Midbrain (tissue), 1 donor: ENCODE data around the gene DAB2IP.
A peak's percentile ranks its signal among the peaks of the same experiment; 100 is the strongest.
"Not testable (repeated sequence)": the region's sequence is repeated elsewhere in the genome, so short reads cannot be mapped to it uniquely, and the experiment has no call there.

ENCODE experiments used
- DNase-seq: peaks from one replicate; lab custom pipeline; 2025; lab: John Stamatoyannopoulos, UW

Gene DAB2IP

DNA sequence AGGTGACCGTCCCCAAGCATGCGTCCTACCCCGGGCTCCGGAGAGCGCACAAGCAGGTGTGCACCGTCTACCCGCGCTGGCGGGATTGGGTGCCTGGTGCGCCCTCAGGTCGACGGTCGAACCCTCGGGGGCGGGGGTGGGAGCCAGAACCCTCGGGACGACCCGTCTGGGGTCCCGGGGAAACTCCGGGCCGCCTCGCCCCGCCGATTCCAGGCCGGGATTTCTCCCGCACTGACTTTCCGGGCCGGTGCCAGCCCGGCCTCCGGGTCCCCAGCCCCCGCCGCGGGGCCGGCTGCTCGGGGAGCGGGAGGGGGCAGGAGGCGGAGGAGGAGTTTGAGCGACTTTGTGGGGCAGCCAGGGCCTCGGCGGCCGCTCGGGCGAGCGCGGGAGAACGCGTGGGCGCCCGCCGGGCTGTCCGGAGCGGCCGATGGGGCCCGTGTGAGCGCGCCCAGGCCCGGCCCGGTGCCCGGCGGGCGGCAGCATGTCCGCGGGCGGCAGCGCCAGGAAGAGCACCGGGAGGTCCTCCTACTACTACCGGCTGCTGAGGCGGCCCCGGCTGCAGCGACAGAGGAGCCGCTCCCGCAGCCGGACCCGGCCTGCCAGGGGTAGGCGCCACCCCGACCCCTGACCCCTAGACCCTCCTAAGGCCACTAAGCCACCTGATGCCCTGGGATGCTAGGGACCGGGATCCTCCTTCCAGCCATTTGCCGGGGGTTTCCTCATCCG lies at the start of gene DAB2IP:
DAB2IP (plus strand) TSS at position 340 of the 726 bp plus-strand sequence; CDS start at position 482, 142 bp downstream.
- DNase-seq, result peak; percentile 84

- DNase-seq, result no peak
These were observed 48.4 kb upstream of the DAB2IP start for GRCh38 chr9:121603028-121603427.

GRCh38 chr9:121604242-121604641 lies 47.2 kb upstream of the DAB2IP start:
- peak; percentile 32 for DNase-seq

GRCh38 chr9:121604654-121605053 lies 46.8 kb upstream of the DAB2IP start:
- no peak for DNase-seq

DNA sequence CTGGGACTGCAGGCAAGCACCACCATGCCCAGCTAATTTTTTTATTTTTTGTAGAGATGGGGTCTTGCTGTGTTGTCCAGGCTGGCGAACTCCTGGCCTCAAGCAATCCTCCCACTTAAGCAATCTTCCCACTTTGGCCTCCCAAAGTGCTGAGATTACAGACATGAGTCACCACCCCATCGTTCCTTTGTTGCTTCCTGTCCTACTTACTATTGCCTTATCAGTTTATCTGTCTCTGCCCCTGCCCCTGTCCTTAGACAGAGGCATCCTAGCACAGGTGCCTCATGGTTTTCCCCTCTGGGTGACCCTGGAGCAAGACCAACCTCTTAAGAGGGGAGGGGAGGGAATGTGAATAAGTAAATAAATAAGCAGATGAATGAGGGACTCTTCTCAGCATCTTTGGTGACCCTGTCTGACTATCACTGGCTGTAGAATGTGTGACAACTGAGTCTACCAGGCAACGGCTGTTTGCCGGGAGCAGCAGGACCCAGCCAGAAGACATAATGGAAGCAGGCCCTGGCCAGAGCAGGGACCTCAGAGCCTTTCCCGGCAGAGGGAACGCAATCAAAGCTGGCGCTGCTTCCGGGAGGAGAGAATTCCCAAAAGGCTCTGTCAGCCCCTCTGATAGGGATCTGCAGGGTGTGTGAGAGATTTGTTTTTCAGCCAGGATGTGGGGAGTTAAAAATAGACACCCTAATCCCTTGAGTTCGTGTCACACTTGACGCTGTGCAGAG lies 43.8 kb upstream of the DAB2IP start:
- DNase-seq, result no peak

DNA sequence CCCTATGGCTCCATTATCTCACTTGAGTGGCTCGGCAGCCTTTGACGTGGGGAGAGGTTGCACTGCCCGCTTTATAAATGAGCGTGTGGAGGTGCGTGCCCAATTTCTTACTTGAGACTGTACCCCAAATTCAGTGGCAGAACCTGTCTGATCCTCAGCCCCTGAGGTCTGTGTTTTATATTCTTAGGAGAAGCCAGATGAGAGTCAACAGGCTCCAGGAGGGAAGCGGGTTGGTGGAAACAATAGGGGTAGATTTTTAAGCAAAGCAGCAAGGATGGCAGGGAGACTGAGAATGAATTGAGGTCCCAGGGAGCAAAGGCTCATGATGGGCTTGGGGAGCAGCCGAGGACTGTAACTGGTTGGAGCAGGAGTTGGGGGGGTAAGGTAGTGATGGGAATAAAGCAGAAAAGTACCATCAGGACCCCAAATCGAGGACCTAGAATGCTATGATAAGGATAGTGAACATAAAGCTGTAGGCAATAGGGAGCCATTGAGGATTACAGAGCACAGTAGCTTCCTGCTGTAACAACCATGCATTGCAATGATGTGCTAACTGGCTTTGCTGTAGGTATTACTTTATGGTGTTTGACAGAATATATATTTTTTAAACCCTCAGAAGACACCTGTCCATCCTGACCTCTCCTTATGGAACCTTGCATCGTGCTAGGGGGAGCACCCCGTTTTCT lies 43.1 kb upstream of the DAB2IP start:
- DNase-seq, result no peak

GRCh38 chr9:121609822-121610637 lies 41.4 kb upstream of the DAB2IP start:
- no peak for DNase-seq

DNA sequence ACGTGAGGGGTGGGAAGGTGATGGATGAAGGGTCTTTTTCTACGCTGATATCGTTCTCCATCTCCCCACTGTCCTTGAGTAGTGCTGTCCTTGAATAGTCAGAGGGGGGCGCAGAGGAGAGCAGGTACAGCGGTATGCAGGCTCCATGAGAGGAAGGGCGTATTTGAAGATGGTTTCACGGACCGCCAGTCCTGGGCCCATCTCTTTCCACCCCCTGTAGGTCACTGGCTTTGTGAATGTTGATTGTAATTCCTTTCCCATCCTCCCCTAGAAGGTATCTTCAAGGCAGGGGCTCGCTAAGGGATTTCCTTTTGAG lies 40.8 kb upstream of the DAB2IP start:
- DNase-seq, result no peak

GRCh38 chr9:121612511-121612998 lies 38.9 kb upstream of the DAB2IP start:
- no peak for DNase-seq

- DNase-seq, result no peak
These were observed 38.3 kb upstream of the DAB2IP start for GRCh38 chr9:121613009-121613752.

GRCh38 chr9:121616123-121616755 lies 35.2 kb upstream of the DAB2IP start:
- no peak for DNase-seq

GRCh38 chr9:121618504-121618903 lies 32.9 kb upstream of the DAB2IP start:
- DNase-seq, result no peak

GRCh38 chr9:121618910-121619309 lies 32.5 kb upstream of the DAB2IP start:
- DNase-seq, result not testable (repeated sequence)

DNA sequence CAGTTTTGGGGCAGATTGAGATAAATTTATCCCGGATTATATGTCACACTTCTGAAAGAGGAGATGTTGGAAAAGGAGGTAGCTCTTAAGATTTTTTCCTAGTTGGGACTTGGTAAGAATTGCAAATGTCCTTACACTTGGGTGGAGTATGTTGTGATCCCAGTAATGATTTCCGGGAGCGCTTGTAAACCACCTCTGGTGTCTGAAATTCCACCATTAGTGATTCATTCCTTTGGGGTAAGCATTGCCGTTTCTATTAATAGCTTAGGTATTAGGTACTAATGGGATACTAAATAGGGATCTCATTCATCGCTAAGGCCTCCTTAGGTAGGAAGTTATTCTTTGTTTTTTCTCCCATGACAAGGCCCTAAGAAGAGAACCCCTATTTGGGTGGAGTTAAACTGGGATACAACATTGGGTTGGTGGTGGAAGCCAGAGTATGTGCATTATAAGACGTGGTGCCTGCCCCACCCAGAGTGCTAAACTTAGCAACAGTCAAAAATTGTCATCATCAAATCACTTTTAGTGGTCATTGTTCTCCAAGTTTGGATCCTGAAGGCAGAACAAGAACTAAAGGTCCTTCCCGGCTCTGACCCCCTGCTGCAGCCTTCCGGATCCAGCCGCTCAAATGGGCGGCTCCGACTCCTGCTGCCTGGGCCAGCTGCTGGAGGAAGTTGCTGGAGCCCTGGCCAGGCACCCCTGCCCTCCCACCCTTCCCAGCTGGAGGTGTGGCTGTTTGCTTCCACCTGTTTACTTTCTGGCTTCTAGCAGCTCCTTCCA lies 31.7 kb upstream of the DAB2IP start:
- no peak for DNase-seq

DNA sequence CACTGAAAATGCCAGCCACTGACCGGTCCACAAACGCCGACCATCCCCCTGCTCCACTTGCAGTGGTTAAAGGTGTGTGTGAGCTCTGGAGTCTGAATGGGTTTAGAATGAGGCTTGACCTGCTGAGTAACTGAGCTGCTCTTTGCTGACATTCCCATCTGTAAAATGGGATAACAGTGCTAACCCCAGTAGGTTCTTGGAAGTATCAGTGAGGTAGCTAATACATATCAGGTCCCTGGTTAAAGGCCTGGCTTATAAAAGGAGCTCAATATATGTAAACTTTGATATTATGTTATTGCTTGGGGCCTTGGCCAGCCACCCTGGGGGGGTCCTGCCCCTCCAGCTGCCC lies 31.1 kb upstream of the DAB2IP start:
- DNase-seq, result no peak

GRCh38 chr9:121620777-121621449 lies 30.5 kb upstream of the DAB2IP start:
- no peak for DNase-seq

- DNase-seq, result no peak
These were observed 28.8 kb upstream of the DAB2IP start for GRCh38 chr9:121622387-121623203.

GRCh38 chr9:121623430-121623829 lies 28.0 kb upstream of the DAB2IP start:
- DNase-seq, result not testable (repeated sequence)

- DNase-seq, result no peak
These were observed 25.8 kb upstream of the DAB2IP start for GRCh38 chr9:121625590-121625989.
